Measurements from ENCODE around the gene BCAT1.

- TF ChIP-seq, protein P1, sequence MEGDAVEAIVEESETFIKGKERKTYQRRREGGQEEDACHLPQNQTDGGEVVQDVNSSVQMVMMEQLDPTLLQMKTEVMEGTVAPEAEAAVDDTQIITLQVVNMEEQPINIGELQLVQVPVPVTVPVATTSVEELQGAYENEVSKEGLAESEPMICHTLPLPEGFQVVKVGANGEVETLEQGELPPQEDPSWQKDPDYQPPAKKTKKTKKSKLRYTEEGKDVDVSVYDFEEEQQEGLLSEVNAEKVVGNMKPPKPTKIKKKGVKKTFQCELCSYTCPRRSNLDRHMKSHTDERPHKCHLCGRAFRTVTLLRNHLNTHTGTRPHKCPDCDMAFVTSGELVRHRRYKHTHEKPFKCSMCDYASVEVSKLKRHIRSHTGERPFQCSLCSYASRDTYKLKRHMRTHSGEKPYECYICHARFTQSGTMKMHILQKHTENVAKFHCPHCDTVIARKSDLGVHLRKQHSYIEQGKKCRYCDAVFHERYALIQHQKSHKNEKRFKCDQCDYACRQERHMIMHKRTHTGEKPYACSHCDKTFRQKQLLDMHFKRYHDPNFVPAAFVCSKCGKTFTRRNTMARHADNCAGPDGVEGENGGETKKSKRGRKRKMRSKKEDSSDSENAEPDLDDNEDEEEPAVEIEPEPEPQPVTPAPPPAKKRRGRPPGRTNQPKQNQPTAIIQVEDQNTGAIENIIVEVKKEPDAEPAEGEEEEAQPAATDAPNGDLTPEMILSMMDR (IDR thresholded peaks at IDR 0.05; ENCODE audit: extremely low read depth in 1 of 2, insufficient read depth in 1 of 2, low read depth in 1 of 2, low read length in 2 of 2), result no peak
- no peak for TF ChIP-seq EZH2 (IDR thresholded peaks at IDR 0.05; ENCODE audit: borderline replicate concordance, low read depth, low read length, severe bottlenecking)
- no peak for TF ChIP-seq GATA2 (IDR thresholded peaks at IDR 0.05; ENCODE audit: insufficient read depth, insufficient read length, low read depth, low read length)
Observed at GRCh38 chr12:24909667-24910066, 39.2 kb downstream of the BCAT1 start.
